Measurements from ENCODE around the gene PPIB. TPM values are rescaled to one million over a fixed set of nuclear protein-coding genes. Genes with fewer than 3 reads are reported as not detected.

The PPIB gene
- total RNA-seq, 1 experiment from 2014 or later = 458 TPM

- BruUV-seq (replicated peaks) = no TSS peak
- no peaks in the 10 kb centered on the region for H3K9me3 Mint-ChIP-seq (ENCODE audit: unreplicated experiment)
- peaks cover 11% of the 10 kb centered on the region for H3K36me3 Mint-ChIP-seq (ENCODE audit: insufficient read depth, unreplicated experiment)
- no peaks in the 10 kb centered on the region for H3K36me3 ChIP-seq (ENCODE audit: control insufficient read depth, insufficient read depth, low read length)
- H3K4me3 ChIP-seq (ENCODE audit: low read depth, low read length) = no peak overlapping the region
- H3K4me1 Mint-ChIP-seq (ENCODE audit: low read depth, unreplicated experiment) = no peaks in the 10 kb centered on the region
- no peaks in the 10 kb centered on the region for H3K9me3 ChIP-seq
- H3K4me3 Mint-ChIP-seq (ENCODE audit: unreplicated experiment) = no peak overlapping the region
- DNase-seq = peak; percentile 40 to 55
- TF ChIP-seq CTCF (IDR thresholded peaks at IDR 0.05; ENCODE audit: insufficient read depth in 1 of 2, low read depth in 1 of 2, low read length in 1 of 2, severe bottlenecking in 1 of 2, unreplicated experiment in 1 of 2) = peak in 1 of 2 experiments; percentile 47
- H3K4me1 ChIP-seq = no peaks in the 10 kb centered on the region
- ChIA-PET POLR2A (no interaction called here), CTCF (interaction anchor here (0.5 to 1.9 kb wide), 5 partner anchors 23 to 408 kb away, joined by 3 to 18 read pairs (median 3); partner anchors contain the start of genes CSNK1G1 and PPIB)
- H3K27me3 ChIP-seq (replicated peaks; ENCODE audit: control insufficient read depth, insufficient read depth, low read length) = no peaks in the 10 kb centered on the region
- intact Hi-C loops (cut with micrococcal nuclease; ENCODE audit: unreplicated experiment) = loop anchor here (1.0 kb wide), 1 partner anchor 31 kb away; the partner anchor contains the start of gene PPIB
- no peaks in the 10 kb centered on the region for H3K27me3 Mint-ChIP-seq (ENCODE audit: insufficient read depth, unreplicated experiment)
- H3K27ac Mint-ChIP-seq (ENCODE audit: unreplicated experiment) = no peak overlapping the region
Observed at GRCh38 chr15:64193971-64194370, 31.1 kb upstream of the PPIB start.

- ChIA-PET CTCF (no interaction called here), POLR2A (no interaction called here)
- no TSS peak for BruUV-seq (replicated peaks)
- H3K27me3 Mint-ChIP-seq (ENCODE audit: insufficient read depth, unreplicated experiment) = no peaks in the 10 kb centered on the region
- no peaks in the 10 kb centered on the region for H3K27me3 ChIP-seq (replicated peaks; ENCODE audit: control insufficient read depth, insufficient read depth, low read length)
- no peak for DNase-seq
- no peak overlapping the region for H3K27ac Mint-ChIP-seq (ENCODE audit: unreplicated experiment)
- H3K9me3 Mint-ChIP-seq (ENCODE audit: unreplicated experiment) = no peaks in the 10 kb centered on the region
- H3K36me3 ChIP-seq (ENCODE audit: control insufficient read depth, insufficient read depth, low read length) = no peaks in the 10 kb centered on the region
- H3K4me1 ChIP-seq = no peaks in the 10 kb centered on the region
- H3K4me1 Mint-ChIP-seq (ENCODE audit: low read depth, unreplicated experiment) = no peaks in the 10 kb centered on the region
- H3K36me3 Mint-ChIP-seq (ENCODE audit: insufficient read depth, unreplicated experiment) = peaks cover 11% of the 10 kb centered on the region
- intact Hi-C loops (cut with micrococcal nuclease; ENCODE audit: unreplicated experiment) = no loop called here
- TF ChIP-seq CTCF (IDR thresholded peaks at IDR 0.05; ENCODE audit: insufficient read depth in 1 of 2, low read depth in 1 of 2, low read length in 1 of 2, severe bottlenecking in 1 of 2, unreplicated experiment in 1 of 2) = no peak
- H3K9me3 ChIP-seq = no peaks in the 10 kb centered on the region
- no peak overlapping the region for H3K4me3 ChIP-seq (ENCODE audit: low read depth, low read length)
- no peak overlapping the region for H3K4me3 Mint-ChIP-seq (ENCODE audit: unreplicated experiment)
Observed at GRCh38 chr15:64191971-64192830, 29.4 kb upstream of the PPIB start.

- DNase-seq = no peak
- no peaks in the 10 kb centered on the region for H3K4me1 ChIP-seq
- H3K27ac Mint-ChIP-seq (ENCODE audit: unreplicated experiment) = no peak overlapping the region
- no peaks in the 10 kb centered on the region for H3K36me3 Mint-ChIP-seq (ENCODE audit: insufficient read depth, unreplicated experiment)
- H3K27me3 ChIP-seq (replicated peaks; ENCODE audit: control insufficient read depth, insufficient read depth, low read length) = no peaks in the 10 kb centered on the region
- intact Hi-C loops (cut with micrococcal nuclease; ENCODE audit: unreplicated experiment) = no loop called here
- H3K4me3 ChIP-seq (ENCODE audit: low read depth, low read length) = no peak overlapping the region
- CTCF ChIA-PET = no interaction called here
- no peaks in the 10 kb centered on the region for H3K36me3 ChIP-seq (ENCODE audit: control insufficient read depth, insufficient read depth, low read length)
- POLR2A ChIA-PET = no interaction called here
- no peaks in the 10 kb centered on the region for H3K9me3 ChIP-seq
- TF ChIP-seq CTCF (IDR thresholded peaks at IDR 0.05; ENCODE audit: insufficient read depth in 1 of 2, low read depth in 1 of 2, low read length in 1 of 2, severe bottlenecking in 1 of 2, unreplicated experiment in 1 of 2) = no peak
- H3K4me3 Mint-ChIP-seq (ENCODE audit: unreplicated experiment) = no peak overlapping the region
- no peaks in the 10 kb centered on the region for H3K4me1 Mint-ChIP-seq (ENCODE audit: low read depth, unreplicated experiment)
- H3K27me3 Mint-ChIP-seq (ENCODE audit: insufficient read depth, unreplicated experiment) = no peaks in the 10 kb centered on the region
- no TSS peak for BruUV-seq (replicated peaks)
- no peaks in the 10 kb centered on the region for H3K9me3 Mint-ChIP-seq (ENCODE audit: unreplicated experiment)
Observed at GRCh38 chr15:64187396-64188191, 24.8 kb upstream of the PPIB start.
